Measurements from ENCODE around the gene ATAD3B.
"Not testable (repeated sequence)": the region's sequence is repeated elsewhere in the genome, so short reads cannot be mapped to it uniquely, and the experiment has no call there.

DNA sequence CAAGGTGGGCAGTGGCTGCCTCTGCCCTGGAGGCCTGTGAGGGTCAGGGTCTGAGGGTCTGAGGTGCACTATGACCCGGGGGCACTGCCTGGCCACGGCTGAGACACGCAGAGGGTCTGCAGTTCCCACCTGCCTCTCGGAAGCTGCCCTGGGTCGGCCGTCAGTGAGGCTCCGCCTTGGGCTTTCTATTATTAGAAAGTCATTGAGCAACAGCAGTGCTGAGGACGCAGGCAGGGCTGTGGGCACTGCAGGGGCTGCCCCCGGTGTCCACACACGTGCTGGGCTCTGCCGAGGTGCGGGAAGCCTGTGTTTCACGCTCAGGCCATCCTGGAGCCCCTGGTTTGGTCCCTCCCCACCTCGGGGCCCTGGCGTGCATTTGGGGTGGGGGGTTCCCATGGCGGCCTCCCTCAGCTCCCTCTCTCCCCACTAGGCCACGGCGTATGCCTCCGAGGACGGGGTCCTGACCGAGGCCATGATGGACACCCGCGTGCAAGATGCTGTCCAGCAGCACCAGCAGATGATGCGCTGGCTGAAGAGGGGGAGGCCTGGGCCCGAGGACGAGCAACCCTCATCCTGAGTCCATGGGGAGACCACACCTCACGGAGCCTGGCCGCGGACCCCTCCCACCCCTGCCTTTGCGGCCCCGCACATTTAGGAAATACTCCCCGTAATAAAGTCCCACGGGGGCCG lies 37.4 kb downstream of the ATAD3B start:
- not testable (repeated sequence) for TF ChIP-seq CTCF (optimal IDR thresholded peaks at IDR 0.05 in 1 of 3, IDR thresholded peaks at IDR 0.05 in 1 of 3, conservative IDR thresholded peaks at IDR 0.05 in 1 of 3; ENCODE audit: extremely low read depth in 1 of 3, insufficient read depth in 2 of 3, low read length in 3 of 3); EZH2 (IDR thresholded peaks at IDR 0.05; ENCODE audit: low read length)
